Measurements from ENCODE around the gene NFKBIE. TPM values are rescaled to one million over a fixed set of nuclear protein-coding genes. Genes with fewer than 3 reads are reported as not detected.
A peak's percentile ranks its signal among the peaks of the same experiment; 100 is the strongest.

NFKBIE gene
- total RNA-seq, 2 experiments from 2014 or later = 43.0 to 43.1 TPM

DNA sequence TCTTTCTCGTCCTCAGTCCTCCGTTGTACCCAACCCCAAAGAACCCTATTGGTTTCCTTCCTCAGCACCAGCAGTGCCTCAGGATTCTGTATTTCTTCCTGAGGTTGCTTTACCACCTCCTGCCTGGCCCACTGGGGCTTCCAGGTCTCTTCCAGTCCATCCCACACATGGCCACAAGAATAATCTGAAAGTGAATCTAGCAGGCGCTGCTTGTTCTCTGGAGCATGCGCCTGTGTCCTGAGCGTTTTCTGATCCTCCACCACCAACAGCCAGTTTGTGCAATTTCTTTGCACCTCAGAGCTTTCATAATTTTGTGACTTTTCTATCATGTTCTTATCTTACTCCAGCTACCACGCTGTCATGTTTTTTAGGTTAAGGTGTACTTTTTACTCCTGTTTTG is 30.1 kb downstream of the NFKBIE start:
- Mint-ChIP-seq H3K4me3 (no peak overlapping the region), H3K4me1 (ENCODE audit: low read depth) (peaks cover 8% of the 10 kb centered on the region), H3K9me3 (no peaks in the 10 kb centered on the region), H3K27me3 (no peaks in the 10 kb centered on the region), H3K36me3 (ENCODE audit: low read depth) (no peaks in the 10 kb centered on the region), H3K27ac (no peak overlapping the region)
- ATAC-seq (ENCODE audit: poor library complexity) = no peak
- Histone ChIP-seq H3K4me1 (ENCODE audit: insufficient read depth, low read length) (peaks cover 18% of the 10 kb centered on the region), H3K27me3 (ENCODE audit: control insufficient read depth in 1 of 2, insufficient read depth in 2 of 2, low read length in 2 of 2) (no peaks in the 10 kb centered on the region), H3K27ac (ENCODE audit: low read depth in 1 of 2, low read length in 2 of 2) (no peak overlapping the region), H3K36me3 (ENCODE audit: insufficient read depth, low read length) (no peaks in the 10 kb centered on the region), H3K9me3 (ENCODE audit: control insufficient read depth in 1 of 2, insufficient read depth in 1 of 2, low read length in 2 of 2) (no peaks in the 10 kb centered on the region), H3K4me3 (ENCODE audit: low read length) (no peak overlapping the region)
- TF ChIP-seq, protein P1, sequence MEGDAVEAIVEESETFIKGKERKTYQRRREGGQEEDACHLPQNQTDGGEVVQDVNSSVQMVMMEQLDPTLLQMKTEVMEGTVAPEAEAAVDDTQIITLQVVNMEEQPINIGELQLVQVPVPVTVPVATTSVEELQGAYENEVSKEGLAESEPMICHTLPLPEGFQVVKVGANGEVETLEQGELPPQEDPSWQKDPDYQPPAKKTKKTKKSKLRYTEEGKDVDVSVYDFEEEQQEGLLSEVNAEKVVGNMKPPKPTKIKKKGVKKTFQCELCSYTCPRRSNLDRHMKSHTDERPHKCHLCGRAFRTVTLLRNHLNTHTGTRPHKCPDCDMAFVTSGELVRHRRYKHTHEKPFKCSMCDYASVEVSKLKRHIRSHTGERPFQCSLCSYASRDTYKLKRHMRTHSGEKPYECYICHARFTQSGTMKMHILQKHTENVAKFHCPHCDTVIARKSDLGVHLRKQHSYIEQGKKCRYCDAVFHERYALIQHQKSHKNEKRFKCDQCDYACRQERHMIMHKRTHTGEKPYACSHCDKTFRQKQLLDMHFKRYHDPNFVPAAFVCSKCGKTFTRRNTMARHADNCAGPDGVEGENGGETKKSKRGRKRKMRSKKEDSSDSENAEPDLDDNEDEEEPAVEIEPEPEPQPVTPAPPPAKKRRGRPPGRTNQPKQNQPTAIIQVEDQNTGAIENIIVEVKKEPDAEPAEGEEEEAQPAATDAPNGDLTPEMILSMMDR (IDR thresholded peaks at IDR 0.05) = no peak
- no peak for DNase-seq
- CTCF ChIA-PET = interaction anchor here (1.0 to 1.5 kb wide), 2 partner anchors 12 to 78 kb away, joined by 3 to 4 read pairs; partner anchors contain the start of genes AARS2 and SLC29A1
- POLR2A ChIA-PET = interaction anchor here (4.4 kb wide), 1 partner anchor 11 kb away, joined by 65 read pairs; the partner anchor contains the start of gene HSP90AB1
- intact Hi-C loops (cut with DNase I, micrococcal nuclease) = loop anchor here in 1 of 2 experiments (5.0 kb wide), 1 partner anchor 138 kb away; no protein-coding TSS in a partner anchor

DNA sequence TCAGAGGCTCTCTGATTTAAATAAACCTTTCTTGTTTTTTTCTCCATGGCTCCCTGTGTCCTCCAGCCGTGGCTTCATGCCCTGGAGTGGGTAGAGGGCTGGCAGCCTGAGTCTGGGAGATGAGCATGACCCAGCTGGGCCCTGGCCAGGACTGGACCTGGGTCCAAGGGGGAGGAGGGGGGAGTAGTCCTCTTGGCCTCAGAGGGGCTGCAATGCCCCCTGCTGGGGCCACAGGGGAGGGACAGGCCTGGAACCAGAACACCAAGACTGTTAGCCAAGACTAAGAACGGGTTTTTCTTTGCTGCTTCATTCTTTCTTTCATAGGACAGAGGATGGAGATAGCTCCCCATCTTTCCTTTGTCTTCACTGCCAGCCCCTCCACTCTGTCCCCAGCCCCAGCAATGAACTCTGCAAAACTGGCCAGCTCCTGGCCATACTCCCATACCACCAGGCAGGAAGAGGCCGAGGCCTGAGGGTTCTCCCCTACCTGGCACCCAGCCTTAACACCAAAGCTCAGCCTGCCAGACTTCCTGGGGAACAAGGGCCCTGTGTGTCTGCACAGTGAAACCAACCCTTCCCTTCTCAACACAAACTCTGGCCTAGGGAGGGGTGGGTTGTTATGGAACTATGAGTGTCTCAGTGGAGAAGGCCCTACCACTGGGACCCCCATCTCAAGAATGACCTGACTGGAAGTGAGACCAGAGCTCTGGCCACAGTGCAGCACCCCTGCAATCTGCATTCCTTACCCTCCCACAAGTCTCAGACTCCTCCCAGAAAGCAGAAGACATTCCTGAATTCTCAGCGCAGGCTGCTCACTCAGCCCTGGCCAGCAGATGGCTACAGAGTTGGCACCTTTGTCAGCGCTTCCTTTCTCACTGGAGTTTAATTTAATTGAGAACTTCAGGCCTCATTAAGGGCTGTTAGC is 31.0 kb downstream of the NFKBIE start:
- POLR2A ChIA-PET = interaction anchor here (4.4 kb wide), 1 partner anchor 12 kb away, joined by 65 read pairs; the partner anchor contains the start of gene HSP90AB1
- TF ChIP-seq, protein P1 (IDR thresholded peaks at IDR 0.05) = peak; percentile 22
- intact Hi-C loops (cut with DNase I, micrococcal nuclease) = loop anchor here in 1 of 2 experiments (5.0 kb wide), 1 partner anchor 137 kb away; no protein-coding TSS in a partner anchor
- no peak overlapping the region for H3K4me3 Mint-ChIP-seq
- peaks cover 8% of the 10 kb centered on the region for H3K4me1 Mint-ChIP-seq (ENCODE audit: low read depth)
- DNase-seq = no peak
- no peaks in the 10 kb centered on the region for H3K27me3 ChIP-seq (ENCODE audit: control insufficient read depth in 1 of 2, insufficient read depth in 2 of 2, low read length in 2 of 2)
- H3K9me3 ChIP-seq (ENCODE audit: control insufficient read depth in 1 of 2, insufficient read depth in 1 of 2, low read length in 2 of 2) = no peaks in the 10 kb centered on the region
- H3K27me3 Mint-ChIP-seq = no peaks in the 10 kb centered on the region
- no peak for ATAC-seq (ENCODE audit: poor library complexity)
- H3K27ac Mint-ChIP-seq = no peak overlapping the region
- no peaks in the 10 kb centered on the region for H3K36me3 ChIP-seq (ENCODE audit: insufficient read depth, low read length)
- CTCF ChIA-PET = interaction anchor here (1.0 to 1.5 kb wide), 2 partner anchors 11 to 79 kb away, joined by 3 to 4 read pairs; partner anchors contain the start of genes AARS2 and SLC29A1
- no peak overlapping the region for H3K27ac ChIP-seq (ENCODE audit: low read depth in 1 of 2, low read length in 2 of 2)
- peaks cover 18% of the 10 kb centered on the region for H3K4me1 ChIP-seq (ENCODE audit: insufficient read depth, low read length)
- no peaks in the 10 kb centered on the region for H3K9me3 Mint-ChIP-seq
- H3K4me3 ChIP-seq (ENCODE audit: low read length) = no peak overlapping the region
- no peaks in the 10 kb centered on the region for H3K36me3 Mint-ChIP-seq (ENCODE audit: low read depth)

DNA sequence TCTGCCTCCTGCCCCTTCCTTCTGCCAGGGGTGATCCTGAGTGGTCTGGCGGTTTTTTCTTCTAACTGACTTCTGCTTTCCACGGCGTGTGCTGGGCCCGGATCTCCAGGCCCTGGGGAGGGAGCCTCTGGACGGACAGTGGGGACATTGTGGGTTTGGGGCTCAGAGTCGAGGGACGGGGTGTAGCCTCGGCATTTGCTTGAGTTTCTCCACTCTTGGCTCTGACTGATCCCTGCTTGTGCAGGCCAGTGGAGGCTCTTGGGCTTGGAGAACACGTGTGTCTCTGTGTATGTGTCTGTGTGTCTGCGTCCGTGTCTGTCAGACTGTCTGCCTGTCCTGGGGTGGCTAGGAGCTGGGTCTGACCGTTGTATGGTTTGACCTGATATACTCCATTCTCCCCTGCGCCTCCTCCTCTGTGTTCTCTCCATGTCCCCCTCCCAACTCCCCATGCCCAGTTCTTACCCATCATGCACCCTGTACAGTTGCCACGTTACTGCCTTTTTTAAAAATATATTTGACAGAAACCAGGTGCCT is 31.7 kb downstream of the NFKBIE start:
- H3K27ac ChIP-seq (ENCODE audit: low read depth in 1 of 2, low read length in 2 of 2) = no peak overlapping the region
- CTCF ChIA-PET = no interaction called here
- Mint-ChIP-seq H3K4me3 (no peak overlapping the region), H3K27ac (no peak overlapping the region), H3K4me1 (ENCODE audit: low read depth) (peaks cover 8% of the 10 kb centered on the region), H3K36me3 (ENCODE audit: low read depth) (no peaks in the 10 kb centered on the region), H3K9me3 (no peaks in the 10 kb centered on the region), H3K27me3 (no peaks in the 10 kb centered on the region)
- intact Hi-C loops (cut with DNase I, micrococcal nuclease) = no loop called here
- H3K4me1 ChIP-seq (ENCODE audit: insufficient read depth, low read length) = peaks cover 18% of the 10 kb centered on the region
- ATAC-seq (ENCODE audit: poor library complexity) = no peak
- no peak for DNase-seq
- no peak overlapping the region for H3K4me3 ChIP-seq (ENCODE audit: low read length)
- H3K9me3 ChIP-seq (ENCODE audit: control insufficient read depth in 1 of 2, insufficient read depth in 1 of 2, low read length in 2 of 2) = no peaks in the 10 kb centered on the region
- TF ChIP-seq, protein P1 (IDR thresholded peaks at IDR 0.05) = no peak
- POLR2A ChIA-PET = no interaction called here
- H3K27me3 ChIP-seq (ENCODE audit: control insufficient read depth in 1 of 2, insufficient read depth in 2 of 2, low read length in 2 of 2) = no peaks in the 10 kb centered on the region
- no peaks in the 10 kb centered on the region for H3K36me3 ChIP-seq (ENCODE audit: insufficient read depth, low read length)
